ENCODE measurements around the gene PPP1R3G. TPM values are rescaled to one million over a fixed set of nuclear protein-coding genes. Genes with fewer than 3 reads are reported as not detected.

Gene PPP1R3G
- polyA plus RNA-seq (2011; rRNA removed) (0.21 and 0.33 TPM in 2 replicates), polyA plus RNA-seq (2017; fragmentation: RNase III; extraction: RNeasy Plus Mini Kit Qiagen cat#74134 plus additional on column Dnase treatment) (0.49 to 0.76 TPM (median 0.72 TPM) in 3 replicates), polyA minus RNA-seq (2011; rRNA and poly(A)+ RNA removed) (0.12 and 0.24 TPM in 2 replicates)
- 0.13 and 0.23 TPM in 2 replicates for polyA plus RNA-seq (2012; cell fraction: cytosol; rRNA removed)
- 0.15 and 0.17 TPM in 2 replicates for polyA plus RNA-seq (2012; cell fraction: nucleus; rRNA removed)

DNA sequence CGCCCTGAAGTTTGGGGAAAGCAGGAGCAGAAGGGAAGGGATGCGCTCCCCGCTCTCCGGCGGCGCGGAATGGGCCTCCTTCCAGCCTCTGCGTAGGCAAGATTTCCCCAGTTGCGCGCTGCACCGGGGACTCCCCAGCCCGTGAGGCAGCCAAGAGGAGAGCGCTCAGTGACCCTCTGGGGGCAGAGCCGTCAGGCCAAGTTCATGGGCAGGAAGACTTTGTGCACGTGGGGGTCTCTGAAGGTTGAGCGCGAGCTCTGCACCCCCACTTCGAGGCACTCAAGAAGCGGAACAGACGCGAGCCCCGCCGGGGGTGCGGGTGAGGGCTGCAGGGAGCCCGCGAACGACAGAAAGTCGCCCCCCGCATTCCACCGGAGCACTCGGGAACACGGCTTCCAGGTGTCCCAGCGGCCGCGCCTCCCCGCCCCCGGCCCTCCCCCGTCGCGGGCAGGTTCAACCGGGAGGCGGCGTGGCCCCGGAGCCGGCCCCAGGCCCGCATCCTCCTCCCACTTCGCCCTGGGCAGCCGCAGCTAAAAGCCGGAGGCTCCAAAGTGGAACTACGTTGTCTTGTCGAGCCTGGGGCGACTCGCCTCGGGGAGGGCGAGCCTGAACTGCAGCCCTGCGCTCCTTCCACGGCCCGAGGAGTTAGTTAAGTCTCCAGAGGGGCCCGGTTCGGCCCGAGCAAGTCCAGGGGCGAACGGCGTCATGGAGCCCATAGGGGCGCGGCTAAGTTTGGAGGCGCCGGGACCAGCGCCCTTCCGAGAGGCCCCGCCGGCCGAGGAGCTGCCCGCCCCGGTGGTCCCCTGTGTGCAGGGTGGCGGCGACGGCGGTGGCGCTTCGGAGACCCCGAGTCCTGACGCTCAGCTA, at the start of gene PPP1R3G:
PPP1R3G (plus strand) TSS at position 561 of the 867 bp plus-strand sequence; CDS start at position 706, 145 bp downstream.
- CTCF ChIA-PET: interaction anchor here (0.5 to 1.0 kb wide), 2 partner anchors 48 to 525 kb away, joined by 3 to 6 read pairs; no protein-coding TSS in a partner anchor

GRCh38 chr6:5036269-5036668, 48.9 kb upstream of the PPP1R3G start:
- Histone ChIP-seq H3K4me2 (peak overlapping the region; percentile 15; the same call in 1 of the 3 replicates), H3K4me3 (no peak overlapping the region), H3K4me1 (peaks cover 15% of the 10 kb centered on the region; the same call in 1 of the 3 replicates), H3K27ac (peak overlapping the region in 1 of 2 experiments; percentile 30; a peak in 1 of 6 replicates), H3K9me3 (no peaks in the 10 kb centered on the region)
- DNase-seq (ENCODE audit: low read depth in 1 of 2, low spot score in 1 of 2) (peak; percentile 47 to 67), ATAC-seq (peak; percentile 94 to 95), FAIRE-seq (no peak)
- TF ChIP-seq MAX (IDR thresholded peaks at IDR 0.05) (peak; percentile 42; the same call in 1 of the 2 replicates), ELK1 (IDR thresholded peaks at IDR 0.05; ENCODE audit: low read depth, low read length) (no peak)
- WGBS (ENCODE audit: missing lambda C conversion rate): 47% methylated on average over 8 of the region's 8 CpGs
- ChIA-PET CTCF (interaction anchor here (0.6 to 1.5 kb wide), 3 partner anchors 8 to 49 kb away, joined by 3 read pairs; partner anchors contain the start of gene PPP1R3G), POLR2A (no interaction called here)

More for the DNA sequence above, at the start of gene PPP1R3G:
- ATAC-seq: peak; percentile 57 to 77
- no peak for TF ChIP-seq POLR2AphosphoS2 (conservative IDR thresholded peaks at IDR 0.05; ENCODE audit: low read length)
- TF ChIP-seq NR3C1 (IDR thresholded peaks at IDR 0.05): no peak
- TF ChIP-seq HDAC2 (IDR thresholded peaks at IDR 0.05): no peak
- no peak for TF ChIP-seq ZC3H11A (IDR thresholded peaks at IDR 0.05)
- TF ChIP-seq, protein P1, sequence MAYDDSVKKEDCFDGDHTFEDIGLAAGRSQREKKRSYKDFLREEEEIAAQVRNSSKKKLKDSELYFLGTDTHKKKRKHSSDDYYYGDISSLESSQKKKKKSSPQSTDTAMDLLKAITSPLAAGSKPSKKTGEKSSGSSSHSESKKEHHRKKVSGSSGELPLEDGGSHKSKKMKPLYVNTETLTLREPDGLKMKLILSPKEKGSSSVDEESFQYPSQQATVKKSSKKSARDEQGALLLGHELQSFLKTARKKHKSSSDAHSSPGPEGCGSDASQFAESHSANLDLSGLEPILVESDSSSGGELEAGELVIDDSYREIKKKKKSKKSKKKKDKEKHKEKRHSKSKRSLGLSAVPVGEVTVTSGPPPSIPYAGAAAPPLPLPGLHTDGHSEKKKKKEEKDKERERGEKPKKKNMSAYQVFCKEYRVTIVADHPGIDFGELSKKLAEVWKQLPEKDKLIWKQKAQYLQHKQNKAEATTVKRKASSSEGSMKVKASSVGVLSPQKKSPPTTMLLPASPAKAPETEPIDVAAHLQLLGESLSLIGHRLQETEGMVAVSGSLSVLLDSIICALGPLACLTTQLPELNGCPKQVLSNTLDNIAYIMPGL (CRISPR knock-in tag; IDR thresholded peaks at IDR 0.05; ENCODE audit: borderline replicate concordance): no peak
- no peak for TF ChIP-seq EHMT2 (IDR thresholded peaks at IDR 0.05; ENCODE audit: low read depth)
- TF ChIP-seq ATOH8 (CRISPR knock-in tag; IDR thresholded peaks at IDR 0.05; ENCODE audit: low read depth): no peak
- TF ChIP-seq CBX2 (IDR thresholded peaks at IDR 0.05; ENCODE audit: borderline replicate concordance, low read depth): no peak
- no peak for TF ChIP-seq FOXS1 (CRISPR knock-in tag; IDR thresholded peaks at IDR 0.05)
- no peak for TF ChIP-seq MAFK (IDR thresholded peaks at IDR 0.05; ENCODE audit: partially characterized antibody)
- Histone ChIP-seq H3K4me1 (peaks cover 36% of the 10 kb centered on the region), H3K9me3 (no peaks in the 10 kb centered on the region), H3K4me3 (peak within 1 kb of the TSS; percentile 78), H3K4me2 (peak within 1 kb of the TSS; percentile 98), H3K27ac (peak within 1 kb of the TSS; percentile 87 to 94)
- peak in 1 of 2 experiments; percentile 33 for DNase-seq (ENCODE audit: low read depth in 1 of 2, low spot score in 1 of 2)
- POLR2A ChIA-PET: interaction anchor here (0.6 kb wide), 1 partner anchor 950 kb away, joined by 3 read pairs; the partner anchor contains the start of gene ECI2
- no peak for FAIRE-seq
- WGBS (ENCODE audit: missing lambda C conversion rate): 0% methylated on average over 21 of the region's 83 CpGs

DNA sequence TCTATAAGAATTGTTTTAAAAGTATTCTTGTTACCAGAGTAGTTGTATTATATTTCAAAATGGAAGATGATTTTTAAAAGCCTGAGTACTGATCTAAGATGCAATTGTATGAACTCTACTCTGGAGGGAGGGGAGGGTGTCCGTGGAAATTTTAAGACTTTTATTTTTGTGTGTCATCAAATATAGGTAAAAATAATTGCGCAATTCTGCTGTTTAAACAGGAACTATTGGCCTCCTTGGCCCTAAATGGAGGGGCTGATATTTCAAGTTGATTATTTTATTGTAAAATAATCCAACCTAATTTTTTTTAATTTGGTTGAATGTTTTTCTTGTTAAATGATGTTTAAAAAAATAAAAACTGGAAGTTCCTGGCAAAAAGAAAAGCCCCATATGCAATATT, 43.2 kb upstream of the PPP1R3G start:
- WGBS (ENCODE audit: missing lambda C conversion rate): 33% methylated on average over 2 of the region's 2 CpGs
- DNase-seq (ENCODE audit: low read depth in 1 of 2, low spot score in 1 of 2) (no peak), FAIRE-seq (no peak), ATAC-seq (no peak)
- no peak overlapping the region for H3K4me3 ChIP-seq
- H3K27ac ChIP-seq: no peak overlapping the region
- H3K4me1 ChIP-seq: no peaks in the 10 kb centered on the region
- CTCF ChIA-PET: interaction anchor here (1.4 kb wide), 1 partner anchor 11 kb away, joined by 3 read pairs; no protein-coding TSS in a partner anchor
- H3K4me2 ChIP-seq: no peak overlapping the region
- POLR2A ChIA-PET: no interaction called here
- H3K9me3 ChIP-seq: no peaks in the 10 kb centered on the region
- no peak for TF ChIP-seq HES2 (IDR thresholded peaks at IDR 0.05)
- TF ChIP-seq, protein P2, sequence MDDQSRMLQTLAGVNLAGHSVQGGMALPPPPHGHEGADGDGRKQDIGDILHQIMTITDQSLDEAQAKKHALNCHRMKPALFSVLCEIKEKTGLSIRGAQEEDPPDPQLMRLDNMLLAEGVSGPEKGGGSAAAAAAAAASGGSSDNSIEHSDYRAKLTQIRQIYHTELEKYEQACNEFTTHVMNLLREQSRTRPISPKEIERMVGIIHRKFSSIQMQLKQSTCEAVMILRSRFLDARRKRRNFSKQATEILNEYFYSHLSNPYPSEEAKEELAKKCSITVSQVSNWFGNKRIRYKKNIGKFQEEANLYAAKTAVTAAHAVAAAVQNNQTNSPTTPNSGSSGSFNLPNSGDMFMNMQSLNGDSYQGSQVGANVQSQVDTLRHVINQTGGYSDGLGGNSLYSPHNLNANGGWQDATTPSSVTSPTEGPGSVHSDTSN (IDR thresholded peaks at IDR 0.05): no peak
